Measurements from ENCODE around the gene ZCCHC24.

DNA sequence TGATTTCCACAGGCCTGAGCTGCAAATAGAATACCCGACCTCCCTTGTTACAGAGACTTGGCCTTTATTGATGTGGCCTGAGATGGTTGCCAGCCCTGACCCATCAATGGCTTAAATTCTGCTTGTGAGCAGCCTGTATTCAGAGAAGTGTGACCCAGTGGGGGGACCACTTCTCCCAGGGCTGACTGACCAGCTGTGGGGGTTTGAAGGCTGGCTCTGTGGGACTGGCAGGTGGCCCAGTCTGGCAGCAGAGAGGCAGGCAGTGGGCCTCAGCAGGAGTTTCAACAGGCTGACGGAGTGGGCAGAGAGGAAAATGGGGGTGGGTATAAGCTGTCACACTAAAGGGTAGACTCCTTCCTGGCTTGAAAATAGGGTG is 110.3 kb downstream of the ZCCHC24 start:
- TF ChIP-seq, protein P1, sequence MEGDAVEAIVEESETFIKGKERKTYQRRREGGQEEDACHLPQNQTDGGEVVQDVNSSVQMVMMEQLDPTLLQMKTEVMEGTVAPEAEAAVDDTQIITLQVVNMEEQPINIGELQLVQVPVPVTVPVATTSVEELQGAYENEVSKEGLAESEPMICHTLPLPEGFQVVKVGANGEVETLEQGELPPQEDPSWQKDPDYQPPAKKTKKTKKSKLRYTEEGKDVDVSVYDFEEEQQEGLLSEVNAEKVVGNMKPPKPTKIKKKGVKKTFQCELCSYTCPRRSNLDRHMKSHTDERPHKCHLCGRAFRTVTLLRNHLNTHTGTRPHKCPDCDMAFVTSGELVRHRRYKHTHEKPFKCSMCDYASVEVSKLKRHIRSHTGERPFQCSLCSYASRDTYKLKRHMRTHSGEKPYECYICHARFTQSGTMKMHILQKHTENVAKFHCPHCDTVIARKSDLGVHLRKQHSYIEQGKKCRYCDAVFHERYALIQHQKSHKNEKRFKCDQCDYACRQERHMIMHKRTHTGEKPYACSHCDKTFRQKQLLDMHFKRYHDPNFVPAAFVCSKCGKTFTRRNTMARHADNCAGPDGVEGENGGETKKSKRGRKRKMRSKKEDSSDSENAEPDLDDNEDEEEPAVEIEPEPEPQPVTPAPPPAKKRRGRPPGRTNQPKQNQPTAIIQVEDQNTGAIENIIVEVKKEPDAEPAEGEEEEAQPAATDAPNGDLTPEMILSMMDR (IDR thresholded peaks at IDR 0.05) = no peak
- no peak for TF ChIP-seq EZH2phosphoT487 (IDR thresholded peaks at IDR 0.05)
- TF ChIP-seq EZH2 (IDR thresholded peaks at IDR 0.05) = no peak
